Raji (cell line): ENCODE results near the gene SBK2.
A peak's percentile ranks its signal among the peaks of the same experiment; 100 is the strongest.

Source experiments
- POLR2A ChIP-seq: IDR thresholded peaks from 2 replicates; pipeline ENCODE4 v1.6.1; 2011; ENCODE audit warnings: low read depth, low read length, control low read depth; ENCODE audit not compliant: insufficient read depth

SBK2 gene

GRCh38 chr19:55536951-55537740, at the start of gene SBK2:
Gene SBK2 (minus strand): TSS chr19:55537133. CDS start chr19:55536294, 839 bp downstream.
- TF ChIP-seq POLR2A = no peak

- TF ChIP-seq POLR2A = no peak
Measured at GRCh38 chr19:55585658-55586339, 48.9 kb upstream of the SBK2 start.

DNA sequence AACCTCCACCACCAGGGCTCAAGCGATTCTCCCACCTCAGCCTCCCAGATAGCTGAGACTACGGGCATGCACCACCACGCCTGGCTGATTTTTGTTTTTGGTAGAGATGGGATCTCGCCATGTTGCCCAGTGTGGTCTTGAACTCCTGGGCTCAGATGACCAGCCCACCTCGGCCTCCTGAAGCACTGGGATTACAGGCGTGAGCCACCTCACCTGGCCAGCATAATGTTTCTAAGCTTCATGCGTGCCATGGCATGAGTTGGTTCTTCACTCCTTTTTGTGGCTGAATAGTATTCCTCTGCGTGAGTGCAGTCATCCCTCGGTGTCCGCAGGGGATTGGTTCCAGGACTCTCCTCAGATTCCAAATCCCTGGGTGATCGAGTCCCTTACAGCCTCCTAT, 47.9 kb upstream of the SBK2 start:
- TF ChIP-seq POLR2A = no peak

DNA sequence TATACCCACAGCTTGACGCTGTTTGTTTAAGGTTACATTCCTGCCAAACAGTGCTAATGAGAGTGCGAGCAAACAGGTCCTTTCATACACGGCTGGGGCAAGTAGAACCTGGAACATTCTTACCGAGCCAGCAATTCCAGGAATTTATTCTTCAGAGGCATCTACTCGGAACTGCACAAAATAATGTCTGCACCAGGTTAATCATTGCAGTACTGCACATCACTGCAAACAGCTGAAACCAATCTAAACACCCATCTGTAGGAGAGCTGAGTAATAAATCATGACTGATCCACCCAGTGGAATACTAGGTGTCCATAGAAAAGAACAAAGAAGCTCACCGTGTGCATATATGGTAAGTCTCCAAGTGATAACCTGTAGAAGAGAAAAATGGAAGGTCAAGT, 44.9 kb upstream of the SBK2 start:
- no peak for TF ChIP-seq POLR2A

GRCh38 chr19:55581145-55581822, 44.4 kb upstream of the SBK2 start:
- TF ChIP-seq POLR2A = no peak

GRCh38 chr19:55580628-55581144, 43.8 kb upstream of the SBK2 start, which contains the start of gene ZNF579:
Gene ZNF579 (minus strand): TSS chr19:55580848. CDS start chr19:55579639, 1,209 bp downstream.
- peak; percentile 62; the same call in 1 of the 2 replicates for TF ChIP-seq POLR2A

- no peak for TF ChIP-seq POLR2A
Measured at GRCh38 chr19:55579766-55580621, 43.1 kb upstream of the SBK2 start.

GRCh38 chr19:55578761-55579747, 42.1 kb upstream of the SBK2 start:
- no peak for TF ChIP-seq POLR2A

DNA sequence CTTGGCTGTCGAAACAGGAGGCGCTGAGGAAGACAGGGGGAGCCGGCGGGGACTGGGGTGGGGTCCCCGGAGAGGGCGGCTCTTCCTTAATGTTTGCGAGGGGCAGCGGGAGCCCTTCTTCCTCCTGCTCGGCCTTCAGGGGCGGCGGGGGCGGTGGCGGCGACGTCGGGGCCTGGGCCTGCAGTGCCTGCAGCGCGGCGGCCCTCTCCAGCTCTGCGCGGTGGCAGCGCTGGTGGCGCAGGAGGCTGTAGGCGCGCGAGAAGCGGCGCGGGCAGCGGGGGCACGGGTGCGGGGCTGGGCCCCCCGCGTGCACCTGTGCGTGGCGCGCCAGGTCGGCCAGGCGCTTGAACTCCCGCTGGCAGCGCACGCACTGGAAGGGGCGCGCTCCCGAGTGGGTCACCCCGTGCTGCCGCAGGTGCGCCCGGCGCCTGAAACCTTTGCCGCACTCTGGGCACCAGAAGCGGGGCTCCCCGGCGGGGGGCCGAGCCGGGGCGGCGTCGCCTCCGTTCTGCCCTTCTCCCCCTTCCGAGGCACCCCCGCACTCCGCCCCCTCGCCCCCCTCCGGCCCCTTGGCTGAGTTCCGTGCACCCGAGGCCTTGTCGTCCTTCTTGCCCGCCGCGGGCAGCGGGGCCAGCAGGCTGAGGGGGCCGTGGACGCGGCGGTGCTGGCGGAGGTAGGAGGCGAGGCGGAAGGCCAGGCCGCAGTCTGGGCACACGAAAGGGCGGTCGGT, 41.3 kb upstream of the SBK2 start:
- TF ChIP-seq POLR2A = no peak

DNA sequence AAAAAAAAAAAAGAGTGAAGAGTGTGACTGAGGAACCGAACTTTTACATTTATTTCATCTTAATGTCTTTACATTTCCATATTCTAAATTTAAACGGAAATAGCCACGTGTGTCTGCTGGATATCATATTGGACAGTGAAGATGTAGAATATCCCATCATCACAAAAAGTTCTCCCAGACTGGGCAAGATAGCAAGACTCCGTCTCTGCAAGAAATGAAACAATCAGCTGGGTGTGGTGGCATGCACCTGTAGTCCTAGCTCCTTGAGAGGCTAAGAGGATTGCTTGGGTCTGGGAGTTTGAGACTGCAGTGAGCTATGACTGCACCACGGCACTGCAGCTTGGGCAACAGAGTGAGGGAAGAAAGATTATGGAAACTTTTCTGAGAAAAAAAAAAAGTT, 39.8 kb upstream of the SBK2 start:
- TF ChIP-seq POLR2A = no peak

- TF ChIP-seq POLR2A = no peak
Measured at GRCh38 chr19:55567708-55568328, 30.9 kb upstream of the SBK2 start.

DNA sequence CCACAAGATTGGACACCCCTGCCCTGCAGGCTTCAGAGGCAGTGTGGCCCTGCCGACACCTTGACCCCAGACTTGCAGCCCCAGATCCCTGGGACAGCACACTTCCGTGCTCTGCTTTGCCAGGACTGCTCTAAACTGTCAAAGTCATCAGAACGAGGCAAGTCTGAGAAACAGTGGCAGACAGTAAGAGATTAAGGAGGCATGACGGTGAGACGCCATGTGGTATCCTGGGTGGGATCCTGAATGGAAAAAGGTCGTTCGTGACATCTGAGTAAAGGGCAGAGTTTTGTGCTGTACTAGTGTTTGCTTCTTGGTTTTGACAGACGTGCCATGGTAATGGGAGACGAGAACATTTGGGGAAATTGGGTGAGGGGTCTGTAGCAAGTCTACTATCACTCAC, 29.9 kb upstream of the SBK2 start:
- no peak for TF ChIP-seq POLR2A

- no peak for TF ChIP-seq POLR2A
Measured at GRCh38 chr19:55563261-55563690, 26.3 kb upstream of the SBK2 start.

DNA sequence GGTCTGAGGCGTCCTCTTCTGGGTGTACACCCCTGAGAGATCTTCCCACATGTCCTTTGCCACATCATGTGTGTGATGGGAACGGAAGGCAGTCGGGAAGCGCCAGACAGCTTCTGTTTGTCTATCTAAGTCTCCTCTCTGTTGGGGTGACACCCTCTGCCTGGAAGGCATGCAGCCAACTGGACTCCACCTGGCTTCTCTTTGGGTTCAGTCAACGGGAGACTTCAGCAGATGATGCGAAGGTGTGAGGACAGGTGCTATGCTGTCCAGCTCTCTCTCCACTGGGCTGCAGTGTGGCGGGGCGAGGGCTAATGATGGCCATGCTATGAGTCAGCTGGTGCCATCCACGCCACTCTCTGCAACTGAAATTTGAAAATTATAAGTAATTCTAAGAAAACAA, 22.8 kb upstream of the SBK2 start:
- no peak for TF ChIP-seq POLR2A
